Pancreas (tissue), 10 donors: ENCODE measurements around the gene MARK4. TPM values are rescaled to one million over a fixed set of nuclear protein-coding genes. Genes with fewer than 3 reads are reported as not detected.

Experiments
- ATAC-seq, 4 donors: fragments of 200-7000 bp; cut with Tn5 transposase; one replicate each; pipeline versions ENCODE4 v1.8.0 to v1.9.1; 2020; ENCODE audit warnings: mild to moderate bottlenecking in 4 of 4, moderate library complexity in 4 of 4
- DNase-seq, 6 donors: peaks; one replicate each; pipeline ENCODE4 v3.0.0-alpha.2; 2020
- FAIRE-seq: peaks from 2 replicates; lab custom pipeline; 2012; peaks lifted over from hg19 to GRCh38; lab: Jason Lieb, UNC
- H3K27ac ChIP-seq, 4 donors: fragments of 200-600 bp; sonication (generic); 1 replicate in 3 of 4; 2 replicates in 1 of 4; pipeline versions ENCODE4 v1.5.0 to v1.8.0; 2020
- H3K27me3 ChIP-seq, 4 donors: fragments of 200-600 bp; one replicate each; pipeline ENCODE4 v1.8.0; 2021
- H3K36me3 ChIP-seq, 3 donors: fragments of 200-600 bp; sonication (generic) in 1 of 3; one replicate each; pipeline versions ENCODE4 v1.5.0 to v1.8.0; 2020 to 2021
- H3K4me1 ChIP-seq, 3 donors: fragments of 200-600 bp; one replicate each; pipeline ENCODE4 v1.8.0; 2021
- H3K4me3 ChIP-seq, 4 donors: fragments of 200-600 bp; sonication (generic) in 2 of 4; one replicate each; pipeline versions ENCODE4 v1.5.0 to v1.8.0; 2020 to 2021
- H3K9me3 ChIP-seq, 4 donors: fragments of 200-600 bp; one replicate each; pipeline ENCODE4 v1.8.0; 2021
- CTCF ChIP-seq, 4 donors: fragments of 200-600 bp; sonication (generic) in 3 of 4; IDR thresholded peaks; one replicate each; pipeline versions ENCODE4 v1.5.0 to v1.8.0; 2021; ENCODE audit warnings: antibody characterized with exemption in 4 of 4
- WGBS, 2 donors: extraction: QIAGEN DNeasy Blood & Tissue Kit; methylation state at CpG; one replicate each; pipeline ENCODE4 v1.1.7; 2013; 5-methylcytosine and 5-hydroxymethylcytosine counted together
- intact Hi-C, 3 donors: fragments of 100-400 bp; cut with DNase I; formaldehyde crosslinking; loops; one replicate each; pipeline versions ENCODE4 v1.11.1 to v1.14.2; 2022
- polyA plus RNA-seq, 2 donors: library from polyadenylated mRNA; stranded (reverse); fragments of 200-250 nt; gene quantifications; one replicate each; pipeline ENCODE4 v1.2.3, GENCODE V29; 2013
- total RNA-seq, 6 donors: library from RNA; stranded (reverse); fragmentation: NEBNext Ultra II Directional in 4 of 6; extraction: Animal tissue kit (Norgen Biotek cat#: 25700) in 4 of 6; gene quantifications; one replicate each; pipeline versions ENCODE4 v1.2.1 to v1.2.4, GENCODE V29; 2021 to 2023
- donor health status: healthy with polysubstance abuse.
- donor health status: DM: no; HTN: no; CAD: no; lungs with moderate emphysema.
- donor health status: DM: no; HTN: no; CAD: no.
- donor health status: control.
- donor health status: control.
- donor health status: Bipolar disorder and iron deficiency.
- donor health status: DM: yes; HTN: yes; CAD: no.
- donor health status: DM: no; HTN: no; CAD: no.
- donor health status: DM: no; HTN: no; CAD: no.
- donor health status: DM: yes; HTN: yes; CAD: no.

Gene MARK4
- total and polyA plus RNA-seq, 8 donors = 12.8 to 22.8 (median 20.0) TPM

GRCh38 chr19:45352914-45353796, 102.1 kb downstream of the MARK4 start:
- no peaks in the 10 kb centered on the region for H3K4me1 ChIP-seq
- intact Hi-C loops = no loop called here
- no peak for TF ChIP-seq CTCF (IDR thresholded peaks at IDR 0.05)
- ATAC-seq (no peak), DNase-seq (no peak), FAIRE-seq (no peak)
- H3K4me3 ChIP-seq = no peak overlapping the region
- H3K27me3 ChIP-seq = no peaks in the 10 kb centered on the region
- H3K27ac ChIP-seq = no peak overlapping the region
- peaks cover 0 to 6% (median 0%) of the 10 kb centered on the region in 3 donors for H3K36me3 ChIP-seq
- WGBS, 2 donors = 90 to 93% methylated on average over 20 of the region's 20 CpGs
- no peaks in the 10 kb centered on the region for H3K9me3 ChIP-seq

GRCh38 chr19:45354241-45354842, 103.3 kb downstream of the MARK4 start:
- TF ChIP-seq CTCF (IDR thresholded peaks at IDR 0.05) = no peak
- DNase-seq = no peak

More at GRCh38 chr19:45354241-45354842, 103.3 kb downstream of the MARK4 start:
- Histone ChIP-seq H3K4me3 (no peak overlapping the region), H3K27me3 (no peaks in the 10 kb centered on the region), H3K36me3 (peaks cover 0 to 6% (median 0%) of the 10 kb centered on the region in 3 donors), H3K27ac (no peak overlapping the region), H3K4me1 (no peaks in the 10 kb centered on the region), H3K9me3 (no peaks in the 10 kb centered on the region)
- intact Hi-C loops = no loop called here
- FAIRE-seq (no peak), ATAC-seq (no peak)
- 89 to 94% methylated on average over 11 of the region's 11 CpGs for WGBS, 2 donors

Other genes starting within 250 kb of the MARK4 start
- 10 to 100 TPM in 4 of 6 donors, 1 to 10 TPM in 2; 8.3 to 21.7 (median 13.4) TPM for gene RELB, start 249.8 kb upstream of the MARK4 start, total RNA-seq
- 10 to 100 TPM; 25.1 to 33.5 TPM for gene RELB, start 249.8 kb upstream of the MARK4 start, polyA plus RNA-seq
- gene CLASRP, start 212.2 kb upstream of the MARK4 start, total RNA-seq = 10 to 100 TPM; 34.8 to 55.0 (median 47.7) TPM
- gene CLASRP, start 212.2 kb upstream of the MARK4 start, polyA plus RNA-seq = 100 to 1,000 TPM; 213 to 244 TPM
- under 1 TPM; 0.15 to 0.52 (median 0.32) TPM for gene ZNF296, start 174.8 kb upstream of the MARK4 start, total RNA-seq
- gene ZNF296, start 174.8 kb upstream of the MARK4 start, polyA plus RNA-seq = 1 to 10 TPM; 2.0 to 2.1 TPM
- gene GEMIN7, start 172.0 kb upstream of the MARK4 start, total RNA-seq = 10 to 100 TPM in 1 of 6 donors, 1 to 10 TPM in 5; 3.8 to 11.4 (median 7.7) TPM
- gene GEMIN7, start 172.0 kb upstream of the MARK4 start, polyA plus RNA-seq = 10 to 100 TPM; 16.6 to 26.2 TPM
- 10 to 100 TPM; 13.0 to 18.7 (median 15.1) TPM for gene PPP1R37, start 158.1 kb upstream of the MARK4 start, total RNA-seq
- 10 to 100 TPM; 31.7 to 57.4 TPM for gene PPP1R37, start 158.1 kb upstream of the MARK4 start, polyA plus RNA-seq
- under 1 TPM in 2 of 6 donors, not detected in 4; 0.03 to 0.09 TPM for gene NKPD1, start 90.3 kb upstream of the MARK4 start, total RNA-seq
- under 1 TPM; 0.19 to 0.33 TPM for gene NKPD1, start 90.3 kb upstream of the MARK4 start, polyA plus RNA-seq
- 10 to 100 TPM in 5 of 6 donors, 1 to 10 TPM in 1; 9.7 to 18.9 (median 12.8) TPM for gene TRAPPC6A, start 73.0 kb upstream of the MARK4 start, total RNA-seq
- gene TRAPPC6A, start 73.0 kb upstream of the MARK4 start, polyA plus RNA-seq = 10 to 100 TPM; 19.3 to 37.9 TPM
- 10 to 100 TPM in 1 of 6 donors, 1 to 10 TPM in 5; 4.3 to 12.3 (median 6.3) TPM for gene BLOC1S3, start 72.5 kb upstream of the MARK4 start, total RNA-seq
- 1 to 10 TPM; 2.1 to 3.6 TPM for gene BLOC1S3, start 72.5 kb upstream of the MARK4 start, polyA plus RNA-seq
- 1 to 10 TPM in 4 of 6 donors, under 1 TPM in 2; 0.59 to 2.6 (median 1.3) TPM for gene EXOC3L2, start 5.9 kb upstream of the MARK4 start, total RNA-seq
- 1 to 10 TPM; 3.1 to 4.5 TPM for gene EXOC3L2, start 5.9 kb upstream of the MARK4 start, polyA plus RNA-seq
- gene CKM, start 71.6 kb downstream of the MARK4 start, total RNA-seq = 1 to 10 TPM in 1 of 6 donors, not detected in 5; 1.2 TPM
- gene CKM, start 71.6 kb downstream of the MARK4 start, polyA plus RNA-seq = 1 to 10 TPM in 1 of 2 donors, under 1 TPM in 1; 0.23 to 4.9 TPM
- 1 to 10 TPM; 1.7 to 3.3 (median 2.4) TPM for gene KLC3, start 89.5 kb downstream of the MARK4 start, total RNA-seq
- gene KLC3, start 89.5 kb downstream of the MARK4 start, polyA plus RNA-seq = 1 to 10 TPM; 4.6 to 6.4 TPM
- 10 to 100 TPM in 2 of 6 donors, 1 to 10 TPM in 4; 7.1 to 13.0 (median 8.1) TPM for gene ERCC2, start 119.3 kb downstream of the MARK4 start, total RNA-seq
- gene ERCC2, start 119.3 kb downstream of the MARK4 start, polyA plus RNA-seq = 10 to 100 TPM; 16.1 to 19.5 TPM
- gene PPP1R13L, start 153.8 kb downstream of the MARK4 start, total RNA-seq = 10 to 100 TPM; 22.8 to 42.7 (median 27.6) TPM
- 10 to 100 TPM; 50.5 to 54.4 TPM for gene PPP1R13L, start 153.8 kb downstream of the MARK4 start, polyA plus RNA-seq
- 1 to 10 TPM in 5 of 6 donors, under 1 TPM in 1; 0.91 to 5.3 (median 2.9) TPM for gene POLR1G, start 155.4 kb downstream of the MARK4 start, total RNA-seq
- 1 to 10 TPM; 1.6 to 3.3 TPM for gene POLR1G, start 155.4 kb downstream of the MARK4 start, polyA plus RNA-seq
- 10 to 100 TPM; 28.9 to 33.5 (median 32.9) TPM for gene ERCC1, start 172.6 kb downstream of the MARK4 start, total RNA-seq
- gene ERCC1, start 172.6 kb downstream of the MARK4 start, polyA plus RNA-seq = 10 to 100 TPM; 35.3 to 42.3 TPM
- 10 to 100 TPM in 1 of 6 donors, 1 to 10 TPM in 3, under 1 TPM in 2; 0.79 to 17.0 (median 5.7) TPM for gene FOSB, start 216.7 kb downstream of the MARK4 start, total RNA-seq
- 10 to 100 TPM; 12.9 to 21.6 TPM for gene FOSB, start 216.7 kb downstream of the MARK4 start, polyA plus RNA-seq
- 1 to 10 TPM; 2.1 to 6.3 (median 3.2) TPM for gene RTN2, start 245.8 kb downstream of the MARK4 start, total RNA-seq
- 1 to 10 TPM; 4.4 to 9.5 TPM for gene RTN2, start 245.8 kb downstream of the MARK4 start, polyA plus RNA-seq
- gene PPM1N, start 247.2 kb downstream of the MARK4 start, total RNA-seq = under 1 TPM; 0.22 to 0.41 (median 0.30) TPM
- gene PPM1N, start 247.2 kb downstream of the MARK4 start, polyA plus RNA-seq = 1 to 10 TPM in 1 of 2 donors, under 1 TPM in 1; 0.53 to 2.1 TPM